Vagina (tissue), 2 donors: ENCODE data around the gene SRSF6. TPM values are rescaled to one million over a fixed set of nuclear protein-coding genes. Genes with fewer than 3 reads are reported as not detected.

Source experiments
- DNase-seq, 2 donors: peaks; one replicate each; pipeline ENCODE4 v3.0.0-alpha.2; 2017; ENCODE audit errors: extremely low spot score in 2 of 2
- H3K27ac ChIP-seq: fragments of 200-600 bp; sonication (generic); one replicate; pipeline ENCODE4 v1.5.1; 2019
- H3K27me3 ChIP-seq: fragments of 200-600 bp; sonication (generic); one replicate; pipeline ENCODE4 v1.5.1; 2019
- H3K36me3 ChIP-seq, 2 donors: fragments of 200-600 bp; sonication (generic); one replicate each; pipeline ENCODE4 v1.5.1; 2017 to 2019
- H3K4me1 ChIP-seq: fragments of 200-600 bp; sonication (generic); one replicate; pipeline ENCODE4 v1.5.1; 2019
- H3K4me3 ChIP-seq, 2 donors: fragments of 200-600 bp; sonication (generic); 1 replicate in 1 of 2; 2 replicates in 1 of 2; pipeline ENCODE4 v1.5.1; 2016 to 2019
- H3K9me3 ChIP-seq: fragments of 200-600 bp; sonication (generic); one replicate; pipeline ENCODE4 v1.5.1; 2019
- CTCF ChIP-seq, 3 experiments: fragments of 450-650 bp in 2 of 3; fragments of 200-600 bp in 1 of 3; sonication (generic) in 1 of 3; IDR thresholded peaks; one replicate each; pipeline ENCODE4 v1.5.1; 2017 to 2019; ENCODE audit warnings: antibody characterized with exemption in 3 of 3, mild to moderate bottlenecking in 2 of 3, moderate library complexity in 2 of 3
- POLR2A ChIP-seq, 2 donors: fragments of 450-650 bp; IDR thresholded peaks; one replicate each; pipeline ENCODE4 v1.6.1; 2017; ENCODE audit warnings: antibody characterized with exemption in 2 of 2, mild to moderate bottlenecking in 2 of 2, moderate library complexity in 2 of 2
- POLR2AphosphoS5 ChIP-seq, 2 donors: sonication (generic); formaldehyde crosslinking; IDR thresholded peaks; one replicate each; pipeline ENCODE4 v1.9.0; 2017; ENCODE audit warnings: antibody characterized with exemption in 2 of 2, mild to moderate bottlenecking in 2 of 2, low read depth in 1 of 2; ENCODE audit not compliant: insufficient read depth in 1 of 2
- intact Hi-C: fragments of 100-400 bp; cut with DNase I; formaldehyde crosslinking; loops from one replicate; pipeline ENCODE4 v1.15.1; 2023
- total RNA-seq: library from RNA; depleted of rRNA; stranded (reverse); fragments of >200 nt; gene quantifications from one replicate; pipeline ENCODE4 v1.2.3, GENCODE V29; 2016

The SRSF6 gene
- 112 TPM for total RNA-seq

- TF ChIP-seq POLR2AphosphoS5 (IDR thresholded peaks at IDR 0.05; ENCODE audit: insufficient read depth in 1 of 2, low read depth in 1 of 2) (peak; percentile 47 to 99), CTCF (IDR thresholded peaks at IDR 0.05) (no peak), POLR2A (IDR thresholded peaks at IDR 0.05) (peak; percentile 66 to 98)
- peaks cover 0 to 27% of the 10 kb centered on the region in 2 donors for H3K36me3 ChIP-seq
- peak within 1 kb of the TSS; percentile 99 to 100 for H3K4me3 ChIP-seq
- peaks cover 29% of the 10 kb centered on the region for H3K4me1 ChIP-seq
- H3K27ac ChIP-seq = peak within 1 kb of the TSS; percentile 100
- H3K9me3 ChIP-seq = no peaks in the 10 kb centered on the region
- intact Hi-C loops = loop anchor here (2.0 kb wide), 1 partner anchor 57 kb away; no protein-coding TSS in a partner anchor
- H3K27me3 ChIP-seq = no peaks in the 10 kb centered on the region
- peak in 1 of 2 donors; percentile 96 for DNase-seq
Observed at GRCh38 chr20:43457640-43458421, at the start of gene SRSF6. SRSF6 (plus strand) TSS chr20:43457896; CDS start chr20:43458034, 138 bp downstream.

GRCh38 chr20:43408848-43409576 is 48.7 kb upstream of the SRSF6 start:
- DNase-seq = no peak
- H3K4me1 ChIP-seq = no peaks in the 10 kb centered on the region
- no peak overlapping the region for H3K27ac ChIP-seq
- TF ChIP-seq CTCF (IDR thresholded peaks at IDR 0.05) (peak in 1 of 3 experiments; percentile 12), POLR2AphosphoS5 (IDR thresholded peaks at IDR 0.05; ENCODE audit: insufficient read depth in 1 of 2, low read depth in 1 of 2) (no peak)
- no peak overlapping the region for H3K4me3 ChIP-seq
- H3K9me3 ChIP-seq = no peaks in the 10 kb centered on the region
- intact Hi-C loops = no loop called here
- H3K27me3 ChIP-seq = no peaks in the 10 kb centered on the region
- H3K36me3 ChIP-seq = no peaks in the 10 kb centered on the region

GRCh38 chr20:43409577-43409913 is 48.2 kb upstream of the SRSF6 start:
- intact Hi-C loops = no loop called here
- Histone ChIP-seq H3K36me3 (no peaks in the 10 kb centered on the region), H3K27me3 (no peaks in the 10 kb centered on the region), H3K4me3 (no peak overlapping the region), H3K27ac (no peak overlapping the region), H3K9me3 (no peaks in the 10 kb centered on the region), H3K4me1 (no peaks in the 10 kb centered on the region)
- TF ChIP-seq CTCF (IDR thresholded peaks at IDR 0.05) (no peak), POLR2A (IDR thresholded peaks at IDR 0.05) (no peak), POLR2AphosphoS5 (IDR thresholded peaks at IDR 0.05; ENCODE audit: insufficient read depth in 1 of 2, low read depth in 1 of 2) (no peak)
- no peak for DNase-seq

- DNase-seq = no peak
- H3K4me3 ChIP-seq = no peak overlapping the region
- H3K27me3 ChIP-seq = no peaks in the 10 kb centered on the region
- no peaks in the 10 kb centered on the region for H3K9me3 ChIP-seq
- no peaks in the 10 kb centered on the region for H3K4me1 ChIP-seq
- intact Hi-C loops = no loop called here
- H3K36me3 ChIP-seq = no peaks in the 10 kb centered on the region
- H3K27ac ChIP-seq = no peak overlapping the region
- no peak for TF ChIP-seq CTCF (IDR thresholded peaks at IDR 0.05)
- TF ChIP-seq POLR2AphosphoS5 (IDR thresholded peaks at IDR 0.05; ENCODE audit: insufficient read depth in 1 of 2, low read depth in 1 of 2) = no peak
- no peak for TF ChIP-seq POLR2A (IDR thresholded peaks at IDR 0.05)
Observed at GRCh38 chr20:43415661-43416430, 41.9 kb upstream of the SRSF6 start.
